Raji (cell line): ENCODE results near the gene EFHC2.

Source experiments
- POLR2A ChIP-seq: IDR thresholded peaks from 2 replicates; pipeline ENCODE4 v1.6.1; 2011; ENCODE audit warnings: low read depth, low read length, control low read depth; ENCODE audit not compliant: insufficient read depth

Gene EFHC2

GRCh38 chrX:44312421-44312820 is 31.1 kb downstream of the EFHC2 start:
- no peak for TF ChIP-seq POLR2A

GRCh38 chrX:44310227-44310626 is 33.2 kb downstream of the EFHC2 start:
- no peak for TF ChIP-seq POLR2A

GRCh38 chrX:44308869-44309268 is 34.6 kb downstream of the EFHC2 start:
- no peak for TF ChIP-seq POLR2A

GRCh38 chrX:44306356-44306755 is 37.1 kb downstream of the EFHC2 start:
- TF ChIP-seq POLR2A: no peak

GRCh38 chrX:44305921-44306320 is 37.6 kb downstream of the EFHC2 start:
- TF ChIP-seq POLR2A: no peak

GRCh38 chrX:44303119-44303518 is 40.4 kb downstream of the EFHC2 start:
- TF ChIP-seq POLR2A: no peak

- TF ChIP-seq POLR2A: no peak
Observed at GRCh38 chrX:44299177-44299576, 44.3 kb downstream of the EFHC2 start.

GRCh38 chrX:44291468-44292092 is 51.9 kb downstream of the EFHC2 start:
- TF ChIP-seq POLR2A: no peak

GRCh38 chrX:44290718-44291117 is 52.8 kb downstream of the EFHC2 start:
- TF ChIP-seq POLR2A: no peak

- no peak for TF ChIP-seq POLR2A
Observed at GRCh38 chrX:44282753-44283152, 60.7 kb downstream of the EFHC2 start.

GRCh38 chrX:44280116-44280515 is 63.4 kb downstream of the EFHC2 start:
- no peak for TF ChIP-seq POLR2A

- TF ChIP-seq POLR2A: no peak
Observed at GRCh38 chrX:44274096-44274495, 69.4 kb downstream of the EFHC2 start.

- no peak for TF ChIP-seq POLR2A
Observed at GRCh38 chrX:44267861-44268260, 75.6 kb downstream of the EFHC2 start.

- no peak for TF ChIP-seq POLR2A
Observed at GRCh38 chrX:44267116-44267515, 76.4 kb downstream of the EFHC2 start.

GRCh38 chrX:44265559-44265958 is 77.9 kb downstream of the EFHC2 start:
- TF ChIP-seq POLR2A: no peak

- no peak for TF ChIP-seq POLR2A
Observed at GRCh38 chrX:44264936-44265335, 78.5 kb downstream of the EFHC2 start.

GRCh38 chrX:44261286-44261685 is 82.2 kb downstream of the EFHC2 start:
- TF ChIP-seq POLR2A: no peak
